Measurements from ENCODE around the gene SPTLC3. TPM values are rescaled to one million over a fixed set of nuclear protein-coding genes. Genes with fewer than 3 reads are reported as not detected.
"Not testable (repeated sequence)": the region's sequence is repeated elsewhere in the genome, so short reads cannot be mapped to it uniquely, and the experiment has no call there.

Gene SPTLC3
- total RNA-seq, 2 donors from 2014 or later: 5.2 to 24.5 TPM

DNA sequence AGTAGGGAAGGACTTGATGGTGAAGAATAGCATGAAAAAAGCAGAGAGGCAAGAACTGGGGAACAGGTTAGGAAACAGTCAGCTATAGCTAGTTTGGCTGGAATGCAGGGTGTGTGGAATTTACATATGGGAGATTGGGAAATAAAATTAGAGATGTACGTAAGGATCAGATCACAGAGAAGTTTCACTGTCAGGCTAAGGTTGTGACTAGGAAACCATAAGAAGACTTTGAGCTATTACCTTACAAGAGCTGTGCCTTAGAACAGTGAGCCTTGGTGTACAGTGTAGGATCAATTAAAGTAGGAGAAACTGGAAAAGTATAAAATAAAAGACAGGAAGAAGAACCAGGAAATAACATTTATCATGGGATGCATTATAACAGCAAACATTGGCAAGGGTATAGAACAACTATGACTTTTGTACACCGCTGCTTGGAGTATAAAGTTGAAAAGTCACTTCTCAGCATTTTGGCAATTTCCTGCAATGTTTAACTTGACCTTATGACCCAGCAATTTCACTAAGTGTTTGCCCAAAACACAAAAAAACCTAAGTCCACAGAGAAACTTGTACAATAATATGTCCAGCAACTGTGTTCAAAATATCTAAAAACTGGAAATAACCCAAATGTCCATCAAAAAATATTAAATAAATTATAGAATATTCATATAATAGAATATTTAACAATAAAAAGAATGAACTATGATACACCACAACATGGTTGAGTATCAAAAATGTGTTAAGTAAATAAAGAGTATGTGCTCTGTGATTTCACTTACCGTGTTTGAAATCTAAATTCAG is 31.2 kb upstream of the SPTLC3 start:
- 84% methylated on average over 3 of the region's 3 CpGs for WGBS
- H3K27ac ChIP-seq: no peak overlapping the region
- intact Hi-C loops (cut with DNase I): no loop called here
- no peaks in the 10 kb centered on the region for H3K4me1 ChIP-seq (replicated peaks)
- H3K36me3 ChIP-seq: no peaks in the 10 kb centered on the region
- H3K27me3 ChIP-seq (replicated peaks; ENCODE audit: insufficient read depth): no peaks in the 10 kb centered on the region
- H3K9me3 ChIP-seq: no peaks in the 10 kb centered on the region
- DNase-seq (ENCODE audit: low spot score): no peak
- no peak overlapping the region for H3K4me3 ChIP-seq
- TF ChIP-seq POLR2AphosphoS5 (IDR thresholded peaks at IDR 0.05): no peak
- TF ChIP-seq, protein P1, sequence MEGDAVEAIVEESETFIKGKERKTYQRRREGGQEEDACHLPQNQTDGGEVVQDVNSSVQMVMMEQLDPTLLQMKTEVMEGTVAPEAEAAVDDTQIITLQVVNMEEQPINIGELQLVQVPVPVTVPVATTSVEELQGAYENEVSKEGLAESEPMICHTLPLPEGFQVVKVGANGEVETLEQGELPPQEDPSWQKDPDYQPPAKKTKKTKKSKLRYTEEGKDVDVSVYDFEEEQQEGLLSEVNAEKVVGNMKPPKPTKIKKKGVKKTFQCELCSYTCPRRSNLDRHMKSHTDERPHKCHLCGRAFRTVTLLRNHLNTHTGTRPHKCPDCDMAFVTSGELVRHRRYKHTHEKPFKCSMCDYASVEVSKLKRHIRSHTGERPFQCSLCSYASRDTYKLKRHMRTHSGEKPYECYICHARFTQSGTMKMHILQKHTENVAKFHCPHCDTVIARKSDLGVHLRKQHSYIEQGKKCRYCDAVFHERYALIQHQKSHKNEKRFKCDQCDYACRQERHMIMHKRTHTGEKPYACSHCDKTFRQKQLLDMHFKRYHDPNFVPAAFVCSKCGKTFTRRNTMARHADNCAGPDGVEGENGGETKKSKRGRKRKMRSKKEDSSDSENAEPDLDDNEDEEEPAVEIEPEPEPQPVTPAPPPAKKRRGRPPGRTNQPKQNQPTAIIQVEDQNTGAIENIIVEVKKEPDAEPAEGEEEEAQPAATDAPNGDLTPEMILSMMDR (IDR thresholded peaks at IDR 0.05): no peak
- TF ChIP-seq POLR2A (IDR thresholded peaks at IDR 0.05): no peak

DNA sequence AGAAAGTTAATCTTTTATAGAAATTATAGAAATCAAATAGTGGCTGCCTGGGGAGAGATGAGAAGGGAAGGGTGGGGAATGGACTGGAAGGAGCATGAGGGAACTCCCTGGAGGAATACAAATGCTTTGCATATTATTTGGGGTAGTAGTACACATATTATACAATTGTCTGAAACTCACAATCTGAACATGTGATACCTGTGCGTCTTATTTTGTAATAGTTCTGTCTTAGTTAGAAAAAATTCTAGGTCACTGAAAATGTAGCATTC is 30.7 kb upstream of the SPTLC3 start:
- intact Hi-C loops (cut with DNase I): no loop called here
- WGBS: 97% methylated on average over 1 of the region's 1 CpG
- Histone ChIP-seq H3K4me1 (replicated peaks) (no peaks in the 10 kb centered on the region), H3K4me3 (no peak overlapping the region), H3K9me3 (no peaks in the 10 kb centered on the region), H3K36me3 (no peaks in the 10 kb centered on the region), H3K27ac (no peak overlapping the region), H3K27me3 (replicated peaks; ENCODE audit: insufficient read depth) (no peaks in the 10 kb centered on the region)
- no peak for DNase-seq (ENCODE audit: low spot score)
- no peak for TF ChIP-seq POLR2AphosphoS5 (IDR thresholded peaks at IDR 0.05)
- TF ChIP-seq POLR2A (IDR thresholded peaks at IDR 0.05): no peak
- TF ChIP-seq, protein P1 (IDR thresholded peaks at IDR 0.05): no peak

DNA sequence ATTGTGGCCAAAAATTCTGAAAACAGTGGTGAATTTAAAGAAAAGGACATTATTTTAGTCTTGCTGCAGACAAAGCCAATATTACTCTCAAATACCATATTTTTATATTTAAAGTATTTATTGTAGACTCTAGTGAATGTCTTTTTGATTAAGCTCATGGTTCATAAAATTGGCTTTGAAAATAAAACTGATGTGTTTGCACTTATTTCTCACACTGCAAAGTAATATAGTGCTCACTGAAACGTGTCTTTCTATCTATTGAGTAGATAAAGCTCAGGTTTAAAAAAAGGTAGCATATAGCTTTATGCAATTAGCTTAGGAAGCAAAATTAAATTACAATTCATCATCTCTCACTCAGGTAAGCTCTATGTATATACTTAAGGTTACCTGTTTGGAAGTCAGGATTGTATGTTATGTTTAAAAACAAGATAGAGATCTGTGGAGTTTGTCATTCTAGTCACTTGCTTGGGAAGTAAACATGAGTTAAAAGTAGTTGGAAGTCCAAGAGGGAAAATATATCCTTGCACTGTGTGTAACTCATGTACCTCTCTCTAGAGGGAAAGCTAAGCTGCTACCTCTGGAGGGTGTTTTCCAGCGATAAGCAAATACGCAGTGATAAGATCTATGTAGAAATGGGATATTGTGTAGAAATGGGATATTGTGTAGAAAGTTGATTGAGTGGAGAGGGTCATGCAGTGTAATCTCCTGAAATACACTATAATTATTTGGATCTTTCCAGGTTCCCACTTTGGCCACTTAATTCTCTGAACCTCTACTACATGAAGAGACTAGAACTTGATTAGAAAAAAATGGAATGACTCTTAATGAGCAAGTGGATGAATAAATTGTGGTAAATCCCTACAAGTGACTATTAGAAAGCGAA is 29.9 kb upstream of the SPTLC3 start:
- H3K9me3 ChIP-seq: no peaks in the 10 kb centered on the region
- H3K27ac ChIP-seq: no peak overlapping the region
- H3K4me1 ChIP-seq (replicated peaks): no peaks in the 10 kb centered on the region
- intact Hi-C loops (cut with DNase I): no loop called here
- no peak overlapping the region for H3K4me3 ChIP-seq
- WGBS: 73% methylated on average over 4 of the region's 4 CpGs
- no peak for TF ChIP-seq POLR2AphosphoS5 (IDR thresholded peaks at IDR 0.05)
- no peak for TF ChIP-seq POLR2A (IDR thresholded peaks at IDR 0.05)
- TF ChIP-seq, protein P1 (IDR thresholded peaks at IDR 0.05): no peak
- no peaks in the 10 kb centered on the region for H3K27me3 ChIP-seq (replicated peaks; ENCODE audit: insufficient read depth)
- no peak for DNase-seq (ENCODE audit: low spot score)
- no peaks in the 10 kb centered on the region for H3K36me3 ChIP-seq

DNA sequence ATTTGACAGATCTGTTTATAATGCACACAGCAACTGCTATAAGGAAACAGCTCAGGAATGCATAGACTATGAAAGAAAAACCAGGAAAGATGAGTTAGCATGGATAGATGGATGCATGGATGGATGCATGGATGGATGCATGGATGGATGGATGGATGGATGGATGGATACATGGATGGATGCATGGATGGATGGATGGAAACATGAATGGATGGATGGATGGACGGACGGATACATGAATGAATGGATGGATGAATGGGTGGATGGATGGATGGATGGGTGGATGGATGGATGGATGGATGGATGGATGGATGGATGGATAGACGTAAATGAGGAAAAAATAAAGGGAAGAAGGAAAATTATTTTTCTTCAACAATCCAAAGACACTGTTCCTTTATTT is 29.1 kb upstream of the SPTLC3 start:
- intact Hi-C loops (cut with DNase I); H3K36me3 ChIP-seq; H3K9me3 ChIP-seq; H3K4me3 ChIP-seq; DNase-seq (ENCODE audit: low spot score); H3K27ac ChIP-seq; H3K4me1 ChIP-seq (replicated peaks); H3K27me3 ChIP-seq (replicated peaks; ENCODE audit: insufficient read depth): not testable (repeated sequence)
- 90% methylated on average over 3 of the region's 3 CpGs for WGBS

DNA sequence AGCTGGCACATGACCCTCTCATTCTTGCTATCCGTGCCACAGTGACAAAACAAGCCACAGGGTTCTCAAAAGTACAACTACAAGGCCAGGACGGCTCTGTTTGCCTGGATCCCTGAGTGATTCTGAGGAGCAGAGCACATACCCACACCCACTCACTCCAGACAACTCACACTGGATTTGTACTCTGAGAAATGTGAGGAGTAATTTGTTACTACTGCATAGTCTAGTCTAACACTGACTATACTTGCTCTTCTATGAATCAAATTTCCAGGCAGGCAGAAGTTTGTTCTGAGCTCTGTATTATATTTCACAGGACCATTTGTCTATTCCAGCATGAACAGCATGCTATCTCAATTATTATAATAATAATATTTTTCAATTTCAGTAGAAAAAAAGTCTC is 26.7 kb upstream of the SPTLC3 start:
- DNase-seq (ENCODE audit: low spot score): no peak
- TF ChIP-seq POLR2A (IDR thresholded peaks at IDR 0.05) (no peak), POLR2AphosphoS5 (IDR thresholded peaks at IDR 0.05) (no peak)
- TF ChIP-seq, protein P1 (IDR thresholded peaks at IDR 0.05): no peak

More for the DNA sequence above, 26.7 kb upstream of the SPTLC3 start:
- Histone ChIP-seq H3K4me3 (no peak overlapping the region), H3K4me1 (replicated peaks) (no peaks in the 10 kb centered on the region), H3K27ac (no peak overlapping the region), H3K27me3 (replicated peaks; ENCODE audit: insufficient read depth) (no peaks in the 10 kb centered on the region), H3K9me3 (no peaks in the 10 kb centered on the region), H3K36me3 (no peaks in the 10 kb centered on the region)
- intact Hi-C loops (cut with DNase I): no loop called here
- 37% methylated on average over 2 of the region's 2 CpGs for WGBS

All from prostate gland (tissue), 2 donors.